Panc1 (cell line): Measurements from ENCODE around the gene MYOG.

Source experiments
- POLR2AphosphoS5 ChIP-seq: IDR thresholded peaks from 2 replicates; pipeline ENCODE4 v1.6.1; 2012; ENCODE audit warnings: mild to moderate bottlenecking, low read depth, low read length, moderate library complexity
- SIN3A ChIP-seq: IDR thresholded peaks from 2 replicates; pipeline ENCODE4 v1.6.1; 2012; ENCODE audit warnings: low read depth, mild to moderate bottlenecking, low read length, moderate library complexity, borderline replicate concordance; ENCODE audit not compliant: insufficient read depth
- TCF7L2 ChIP-seq: IDR thresholded peaks from 2 replicates; pipeline ENCODE4 v1.6.1; 2011; ENCODE audit warnings: mild to moderate bottlenecking, low read depth, low read length, inconsistent platforms
- TF ChIP-seq, protein P1 (sequence below): fragments of 450-650 bp; IDR thresholded peaks from 2 replicates; pipeline ENCODE4 v1.5.1; 2017; ENCODE audit warnings: mild to moderate bottlenecking

DNA sequence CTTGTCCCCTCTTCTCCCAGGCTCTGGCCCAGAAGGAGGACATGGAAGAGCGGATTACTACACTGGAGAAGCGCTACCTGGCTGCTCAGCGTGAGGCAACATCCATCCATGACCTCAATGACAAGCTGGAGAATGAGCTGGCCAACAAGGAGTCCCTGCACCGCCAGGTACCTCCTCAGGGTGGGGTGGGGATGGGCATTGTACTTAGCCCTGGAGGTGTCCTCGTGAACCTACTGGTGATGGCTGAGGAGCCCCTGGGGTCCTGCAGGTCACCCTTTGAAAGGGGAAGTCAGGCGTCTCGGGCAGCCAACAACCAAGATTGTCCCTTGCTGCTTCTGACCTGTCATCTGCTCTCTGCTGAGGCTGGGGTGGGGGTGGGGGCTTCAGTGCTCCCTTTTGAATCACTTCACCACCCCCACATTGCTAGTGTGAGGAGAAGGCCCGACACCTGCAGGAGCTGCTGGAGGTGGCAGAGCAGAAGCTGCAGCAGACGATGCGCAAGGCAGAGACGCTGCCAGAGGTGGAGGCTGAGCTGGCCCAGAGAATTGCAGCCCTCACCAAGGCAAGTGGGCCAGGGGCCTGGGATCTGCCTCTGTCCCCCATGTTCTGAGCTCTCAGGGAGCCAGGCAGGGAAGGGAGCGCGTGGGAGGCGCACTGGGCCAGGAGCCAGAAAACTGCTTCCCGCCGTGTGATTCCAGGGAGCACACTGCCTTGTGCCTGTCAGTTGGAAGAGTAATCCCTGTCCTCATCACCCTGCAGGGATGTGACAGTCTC lies 39.8 kb downstream of the MYOG start:
- TF ChIP-seq, protein P1, sequence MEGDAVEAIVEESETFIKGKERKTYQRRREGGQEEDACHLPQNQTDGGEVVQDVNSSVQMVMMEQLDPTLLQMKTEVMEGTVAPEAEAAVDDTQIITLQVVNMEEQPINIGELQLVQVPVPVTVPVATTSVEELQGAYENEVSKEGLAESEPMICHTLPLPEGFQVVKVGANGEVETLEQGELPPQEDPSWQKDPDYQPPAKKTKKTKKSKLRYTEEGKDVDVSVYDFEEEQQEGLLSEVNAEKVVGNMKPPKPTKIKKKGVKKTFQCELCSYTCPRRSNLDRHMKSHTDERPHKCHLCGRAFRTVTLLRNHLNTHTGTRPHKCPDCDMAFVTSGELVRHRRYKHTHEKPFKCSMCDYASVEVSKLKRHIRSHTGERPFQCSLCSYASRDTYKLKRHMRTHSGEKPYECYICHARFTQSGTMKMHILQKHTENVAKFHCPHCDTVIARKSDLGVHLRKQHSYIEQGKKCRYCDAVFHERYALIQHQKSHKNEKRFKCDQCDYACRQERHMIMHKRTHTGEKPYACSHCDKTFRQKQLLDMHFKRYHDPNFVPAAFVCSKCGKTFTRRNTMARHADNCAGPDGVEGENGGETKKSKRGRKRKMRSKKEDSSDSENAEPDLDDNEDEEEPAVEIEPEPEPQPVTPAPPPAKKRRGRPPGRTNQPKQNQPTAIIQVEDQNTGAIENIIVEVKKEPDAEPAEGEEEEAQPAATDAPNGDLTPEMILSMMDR = no peak
- no peak for TF ChIP-seq POLR2AphosphoS5
- no peak for TF ChIP-seq SIN3A
- no peak for TF ChIP-seq TCF7L2
